ENCODE data around the gene PACS2.
A peak's percentile ranks its signal among the peaks of the same experiment; 100 is the strongest.

The PACS2 gene

DNA sequence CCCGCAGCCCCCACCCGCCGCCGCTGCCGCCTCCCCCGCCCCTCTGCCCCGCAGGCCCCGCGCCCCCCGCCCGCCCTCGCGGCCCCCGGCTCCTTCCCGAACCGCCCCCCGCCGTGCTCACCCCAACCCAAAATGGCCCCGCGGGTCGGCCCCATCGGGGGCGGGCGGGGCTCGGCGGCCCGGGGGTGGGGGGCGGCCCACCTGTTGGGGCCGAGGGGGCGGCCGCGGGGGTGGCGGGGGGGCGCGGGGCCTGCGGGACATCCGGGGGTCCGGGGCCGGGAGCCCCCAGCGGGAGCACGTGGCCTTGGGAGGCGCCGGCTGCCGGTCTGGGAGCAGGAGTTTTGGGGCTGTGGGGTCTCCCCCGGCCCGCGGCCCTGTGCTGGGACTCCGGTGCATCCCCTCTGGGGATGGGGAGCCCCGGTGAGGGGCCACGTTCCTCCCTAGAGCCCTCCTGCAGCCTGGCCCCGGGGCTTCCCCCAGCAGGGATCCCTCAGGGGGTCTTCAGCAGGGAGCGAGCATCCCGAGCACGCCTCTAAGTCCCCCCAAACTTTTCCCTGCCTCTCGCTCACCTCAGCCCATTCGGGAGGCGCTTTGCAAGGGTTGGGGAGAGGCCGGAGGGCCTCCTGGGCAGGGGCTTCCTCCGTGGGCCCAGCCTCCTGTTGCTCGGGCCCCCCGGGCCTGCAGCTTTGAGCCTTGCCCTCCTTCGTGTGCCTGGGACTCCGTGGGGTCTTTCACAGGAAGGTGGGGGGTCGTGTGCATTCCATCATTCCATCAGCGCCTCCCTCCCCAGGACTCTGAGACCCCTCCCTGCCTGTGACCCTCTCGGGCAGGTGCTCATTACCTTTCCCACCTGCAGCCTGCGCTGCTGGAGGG lies 105.8 kb downstream of the PACS2 start:
- Histone ChIP-seq H3K27ac (ENCODE audit: low read depth, low read length) (peak overlapping the region; percentile 76), H3K27me3 (ENCODE audit: control insufficient read depth in 1 of 2, insufficient read depth in 2 of 2, low read length in 2 of 2) (no peaks in the 10 kb centered on the region), H3K36me3 (ENCODE audit: insufficient read depth, low read length) (no peaks in the 10 kb centered on the region), H3K9me3 (ENCODE audit: low read length) (no peaks in the 10 kb centered on the region), H3K4me3 (ENCODE audit: low read depth in 1 of 2, low read length in 2 of 2) (peak overlapping the region; percentile 67 to 72), H3K9ac (ENCODE audit: low read length) (peak overlapping the region; percentile 71), H3K4me1 (ENCODE audit: insufficient read depth, low read length) (peaks cover 32% of the 10 kb centered on the region)

DNA sequence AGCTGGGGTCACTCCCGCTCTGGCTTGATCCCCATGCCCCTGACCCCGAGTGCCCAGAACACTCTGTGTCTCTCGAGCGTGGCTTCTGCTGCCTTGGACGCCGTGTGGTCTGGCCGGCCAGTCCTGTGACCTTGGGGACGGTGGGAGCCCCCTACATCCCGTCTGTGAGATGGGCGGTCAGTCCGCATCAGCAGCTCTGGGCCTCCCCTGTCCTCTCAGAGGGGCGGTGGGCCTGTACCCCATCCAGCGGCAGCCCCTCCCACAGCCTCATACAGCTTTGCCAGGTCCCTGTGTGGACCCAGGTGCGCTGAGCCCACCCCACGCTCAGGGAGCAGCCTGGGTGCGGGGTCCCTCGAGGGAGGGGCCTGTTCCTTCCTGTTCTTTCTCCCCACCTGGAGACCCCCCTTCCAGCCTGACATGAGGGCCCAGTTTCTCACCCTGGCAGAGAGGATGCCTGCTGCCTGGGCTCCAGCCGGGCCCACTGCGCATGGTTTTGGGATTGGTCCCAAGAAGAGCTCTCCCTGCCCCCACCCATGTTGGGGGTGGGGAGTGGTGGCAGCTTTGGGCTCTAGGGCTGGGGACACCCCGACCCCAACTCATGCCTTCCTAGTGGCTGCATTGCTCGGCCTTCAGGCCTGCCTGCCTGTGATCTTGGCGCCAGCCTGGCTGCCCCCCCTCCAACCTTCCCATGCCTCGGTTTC lies 106.6 kb downstream of the PACS2 start:
- peak overlapping the region; percentile 76 for H3K27ac ChIP-seq (ENCODE audit: low read depth, low read length)
- H3K27me3 ChIP-seq (ENCODE audit: control insufficient read depth in 1 of 2, insufficient read depth in 2 of 2, low read length in 2 of 2), result no peaks in the 10 kb centered on the region
- H3K36me3 ChIP-seq (ENCODE audit: insufficient read depth, low read length), result no peaks in the 10 kb centered on the region
- peaks cover 25% of the 10 kb centered on the region for H3K4me1 ChIP-seq (ENCODE audit: insufficient read depth, low read length)
- peak overlapping the region; percentile 71 for H3K9ac ChIP-seq (ENCODE audit: low read length)
- H3K4me3 ChIP-seq (ENCODE audit: low read depth in 1 of 2, low read length in 2 of 2), result peak overlapping the region; percentile 67 to 72
- no peaks in the 10 kb centered on the region for H3K9me3 ChIP-seq (ENCODE audit: low read length)

DNA sequence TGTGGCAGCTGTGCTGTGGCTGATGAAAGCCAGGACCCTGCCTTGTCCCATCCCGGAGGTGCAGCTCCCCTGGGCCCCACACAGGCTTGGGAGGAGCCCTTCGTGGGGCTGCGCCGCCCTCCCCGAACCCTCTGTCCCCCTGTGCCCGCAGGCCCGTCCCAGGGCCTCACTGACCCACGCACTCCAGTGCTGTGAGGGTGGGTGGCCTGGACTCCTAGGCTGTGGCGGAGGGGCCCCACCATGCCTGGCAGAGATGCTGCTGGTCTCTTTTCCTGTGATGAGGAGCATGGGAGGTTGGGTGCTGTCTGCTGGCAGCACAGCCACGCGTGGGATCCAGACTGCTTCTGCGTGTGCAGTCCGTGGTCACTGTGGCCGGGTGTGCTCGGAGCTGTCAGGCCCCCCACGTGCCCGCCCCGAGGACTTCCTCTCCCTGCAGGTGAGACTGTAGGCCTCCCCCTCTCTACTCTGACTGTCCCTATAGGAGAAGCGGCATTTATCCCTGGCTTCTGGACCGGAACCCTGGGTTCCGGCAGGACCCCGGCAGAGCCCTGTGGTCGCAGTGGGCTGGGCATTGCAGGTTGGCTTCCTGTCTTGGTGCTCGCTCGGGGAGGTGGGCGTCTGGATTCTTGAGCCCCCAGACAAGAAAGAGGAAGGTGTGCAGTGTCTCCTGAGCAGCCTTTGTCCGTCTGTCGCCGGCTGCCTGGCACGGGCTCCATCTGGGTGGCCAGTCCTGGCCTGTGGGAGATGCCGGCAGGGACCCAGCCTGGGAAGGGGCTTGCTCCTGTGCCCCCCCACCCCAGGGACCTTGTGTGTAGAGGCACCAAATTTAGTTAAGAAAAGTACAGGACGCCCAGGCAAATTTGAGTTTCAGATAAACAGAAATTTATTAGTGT lies 107.4 kb downstream of the PACS2 start:
- H3K36me3 ChIP-seq (ENCODE audit: insufficient read depth, low read length), result no peaks in the 10 kb centered on the region
- no peaks in the 10 kb centered on the region for H3K27me3 ChIP-seq (ENCODE audit: control insufficient read depth in 1 of 2, insufficient read depth in 2 of 2, low read length in 2 of 2)
- no peak overlapping the region for H3K4me3 ChIP-seq (ENCODE audit: low read depth in 1 of 2, low read length in 2 of 2)
- H3K9me3 ChIP-seq (ENCODE audit: low read length), result no peaks in the 10 kb centered on the region
- H3K27ac ChIP-seq (ENCODE audit: low read depth, low read length), result peak overlapping the region; percentile 76
- no peak overlapping the region for H3K9ac ChIP-seq (ENCODE audit: low read length)
- peaks cover 25% of the 10 kb centered on the region for H3K4me1 ChIP-seq (ENCODE audit: insufficient read depth, low read length)

DNA sequence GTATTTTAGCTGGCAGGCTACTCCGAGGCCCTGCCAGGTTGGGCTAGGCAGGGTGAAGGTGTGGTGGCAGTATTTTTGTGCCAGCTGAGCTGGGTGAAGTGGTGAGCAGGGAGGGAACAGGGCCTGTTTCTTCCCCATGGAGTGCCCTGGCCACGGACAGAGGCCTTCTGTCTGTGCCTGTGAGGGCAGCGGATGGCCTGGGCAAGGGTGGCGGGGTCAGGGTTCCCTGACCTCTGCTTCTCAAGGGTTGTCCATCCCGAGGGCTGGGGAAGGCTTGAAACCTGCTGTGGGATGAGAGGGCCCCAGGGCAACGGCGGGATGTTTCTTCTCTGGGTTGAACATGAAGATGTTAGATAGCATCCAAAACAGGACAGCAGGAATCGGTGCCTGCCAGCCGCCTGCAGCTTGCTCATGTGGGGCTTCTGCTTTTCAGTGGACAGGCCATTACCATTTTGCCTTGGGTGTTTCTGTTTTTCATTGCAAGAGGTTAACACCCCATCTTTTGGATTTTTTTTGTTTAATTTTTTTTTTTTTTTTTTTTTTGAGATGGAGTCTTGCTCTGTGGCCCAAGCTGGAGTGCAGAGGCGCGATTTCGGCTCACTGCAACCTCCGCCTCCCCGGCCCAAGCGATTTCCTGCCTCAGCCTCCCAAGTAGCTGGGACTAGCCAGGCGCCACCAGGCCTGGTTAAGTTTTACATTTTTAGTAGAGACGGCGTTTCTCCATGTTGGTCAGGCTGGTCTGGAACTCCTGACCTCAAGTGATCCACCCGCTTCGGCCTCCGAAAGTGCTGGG lies 108.3 kb downstream of the PACS2 start:
- Histone ChIP-seq H3K9ac (ENCODE audit: low read length) (no peak overlapping the region), H3K27ac (ENCODE audit: low read depth, low read length) (no peak overlapping the region), H3K4me1 (ENCODE audit: insufficient read depth, low read length) (peaks cover 25% of the 10 kb centered on the region), H3K27me3 (ENCODE audit: control insufficient read depth in 1 of 2, insufficient read depth in 2 of 2, low read length in 2 of 2) (no peaks in the 10 kb centered on the region), H3K36me3 (ENCODE audit: insufficient read depth, low read length) (no peaks in the 10 kb centered on the region), H3K4me3 (ENCODE audit: low read depth in 1 of 2, low read length in 2 of 2) (no peak overlapping the region), H3K9me3 (ENCODE audit: low read length) (no peaks in the 10 kb centered on the region)

DNA sequence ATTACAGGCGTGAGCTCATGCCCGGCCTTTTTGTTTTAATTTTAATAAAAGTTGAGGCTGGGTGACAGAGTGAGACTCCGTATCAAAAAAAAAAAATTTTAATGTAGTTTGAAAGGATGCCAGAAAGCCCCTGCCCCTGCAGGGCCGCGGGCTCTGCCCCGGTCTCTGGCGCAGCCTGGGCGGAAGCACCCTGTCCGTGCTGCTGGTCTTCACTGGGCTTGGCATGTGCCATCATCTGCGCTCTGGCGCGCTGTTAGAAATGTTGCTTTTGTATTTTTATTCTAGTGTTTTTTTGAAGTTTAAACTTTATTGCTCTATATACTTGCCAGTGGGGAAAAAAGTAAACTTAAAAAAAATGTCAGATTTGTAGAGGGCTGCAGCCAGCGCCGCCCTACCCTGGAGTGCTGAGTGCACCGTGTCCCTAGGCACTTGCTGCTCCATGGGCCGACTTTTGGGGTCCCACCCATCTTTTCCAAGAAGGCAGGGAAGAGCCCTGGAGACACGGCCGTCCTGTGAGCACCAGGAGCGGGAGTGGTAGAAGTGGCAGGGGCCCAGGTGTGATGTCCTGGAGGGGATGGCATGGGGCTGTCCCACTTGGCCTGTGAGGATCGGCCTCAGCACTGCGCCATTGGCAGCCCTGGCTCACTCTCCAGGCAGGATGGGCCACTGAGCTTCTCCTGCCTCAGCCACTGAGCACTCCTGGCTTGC lies 109.1 kb downstream of the PACS2 start:
- H3K4me3 ChIP-seq (ENCODE audit: low read depth in 1 of 2, low read length in 2 of 2), result no peak overlapping the region
- peaks cover 21% of the 10 kb centered on the region for H3K4me1 ChIP-seq (ENCODE audit: insufficient read depth, low read length)
- no peak overlapping the region for H3K27ac ChIP-seq (ENCODE audit: low read depth, low read length)
- H3K9me3 ChIP-seq (ENCODE audit: low read length), result no peaks in the 10 kb centered on the region
- H3K27me3 ChIP-seq (ENCODE audit: control insufficient read depth in 1 of 2, insufficient read depth in 2 of 2, low read length in 2 of 2), result no peaks in the 10 kb centered on the region
- no peak overlapping the region for H3K9ac ChIP-seq (ENCODE audit: low read length)
- H3K36me3 ChIP-seq (ENCODE audit: insufficient read depth, low read length), result no peaks in the 10 kb centered on the region

DNA sequence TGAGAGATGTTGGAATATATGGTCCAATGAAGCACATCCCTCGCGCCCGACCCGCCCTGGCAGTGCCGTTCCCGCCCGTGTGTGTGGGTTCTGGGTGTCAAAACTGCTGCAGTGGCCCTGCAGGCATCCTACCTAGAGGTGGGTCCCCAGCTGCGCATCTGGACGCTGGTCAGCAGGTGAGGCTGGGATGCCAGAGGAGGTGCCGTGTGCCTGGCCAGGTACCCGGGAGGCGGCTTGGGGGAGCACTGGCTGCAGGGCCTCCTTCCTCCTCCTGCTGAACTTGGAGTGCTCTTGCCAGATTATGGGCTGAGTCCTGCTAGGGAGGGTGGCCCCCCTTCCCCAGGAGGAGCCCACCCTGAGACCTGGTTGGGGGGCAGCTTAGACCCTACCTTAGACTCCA lies 110.3 kb downstream of the PACS2 start:
- Histone ChIP-seq H3K9ac (ENCODE audit: low read length) (no peak overlapping the region), H3K4me1 (ENCODE audit: insufficient read depth, low read length) (peaks cover 14% of the 10 kb centered on the region), H3K9me3 (ENCODE audit: low read length) (no peaks in the 10 kb centered on the region), H3K27me3 (ENCODE audit: control insufficient read depth in 1 of 2, insufficient read depth in 2 of 2, low read length in 2 of 2) (no peaks in the 10 kb centered on the region), H3K4me3 (ENCODE audit: low read depth in 1 of 2, low read length in 2 of 2) (no peak overlapping the region), H3K27ac (ENCODE audit: low read depth, low read length) (no peak overlapping the region), H3K36me3 (ENCODE audit: insufficient read depth, low read length) (no peaks in the 10 kb centered on the region)

DNA sequence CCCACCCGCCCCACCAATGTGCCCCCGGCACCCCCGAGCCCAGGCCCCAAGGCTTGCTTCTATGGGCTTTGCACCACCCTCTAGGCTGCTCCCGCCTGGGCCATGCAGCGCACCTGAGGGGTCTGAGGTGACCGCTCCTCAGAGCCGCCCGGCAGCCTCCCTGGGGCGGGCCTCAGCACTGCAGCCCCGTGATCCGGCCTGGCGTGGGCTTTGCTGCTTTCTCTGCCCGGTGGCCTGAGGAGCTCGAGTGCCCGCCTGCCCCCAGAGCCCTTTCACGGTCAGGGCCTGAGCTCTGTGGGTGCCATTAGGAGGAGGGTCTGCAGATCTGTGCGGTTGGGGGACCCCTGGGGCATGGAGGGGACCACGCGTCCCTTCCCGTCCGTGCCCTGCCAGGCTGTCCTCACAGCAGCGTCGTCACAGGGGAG lies 111.3 kb downstream of the PACS2 start:
- H3K9me3 ChIP-seq (ENCODE audit: low read length), result no peaks in the 10 kb centered on the region
- H3K27me3 ChIP-seq (ENCODE audit: control insufficient read depth in 1 of 2, insufficient read depth in 2 of 2, low read length in 2 of 2), result no peaks in the 10 kb centered on the region
- H3K27ac ChIP-seq (ENCODE audit: low read depth, low read length), result no peak overlapping the region
- no peak overlapping the region for H3K9ac ChIP-seq (ENCODE audit: low read length)
- H3K4me1 ChIP-seq (ENCODE audit: insufficient read depth, low read length), result peaks cover 11% of the 10 kb centered on the region
- H3K36me3 ChIP-seq (ENCODE audit: insufficient read depth, low read length), result no peaks in the 10 kb centered on the region
- H3K4me3 ChIP-seq (ENCODE audit: low read depth in 1 of 2, low read length in 2 of 2), result no peak overlapping the region

DNA sequence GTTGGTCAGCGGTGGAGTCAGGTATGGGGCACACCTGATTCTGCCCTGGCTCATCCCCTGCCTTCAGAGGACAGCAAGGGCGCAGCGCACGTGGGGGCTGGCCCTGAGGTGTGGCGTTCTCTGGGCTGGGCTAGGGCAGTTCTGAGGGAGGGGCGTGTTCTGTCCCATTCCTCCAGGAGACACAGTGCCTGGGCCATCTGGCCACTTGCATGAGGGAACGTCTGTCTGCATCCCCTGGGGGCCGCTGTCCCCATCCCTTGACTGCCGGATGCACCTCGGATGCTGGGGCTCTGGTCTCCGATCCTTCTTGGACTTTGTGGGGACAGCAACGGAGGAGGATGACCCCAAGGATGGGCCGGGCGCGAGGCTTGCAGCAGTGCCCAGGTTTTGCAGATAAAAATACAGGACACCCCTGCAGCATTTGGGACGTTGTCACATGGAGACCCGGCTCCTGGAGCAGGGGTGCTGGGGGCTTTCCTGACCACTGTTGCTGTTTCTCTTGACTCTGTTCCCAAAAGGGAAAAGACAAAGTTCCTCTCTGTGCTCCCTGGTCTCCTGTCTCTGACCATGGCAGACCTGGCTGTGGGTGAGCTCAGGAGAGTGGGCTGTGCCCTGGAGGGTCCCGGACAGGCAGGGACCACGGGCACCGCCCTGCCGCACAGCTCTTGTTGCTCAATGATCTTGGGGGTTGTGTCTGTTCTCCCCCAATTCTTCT lies 112.0 kb downstream of the PACS2 start:
- Histone ChIP-seq H3K4me3 (ENCODE audit: low read depth in 1 of 2, low read length in 2 of 2) (no peak overlapping the region), H3K27me3 (ENCODE audit: control insufficient read depth in 1 of 2, insufficient read depth in 2 of 2, low read length in 2 of 2) (no peaks in the 10 kb centered on the region), H3K9ac (ENCODE audit: low read length) (no peak overlapping the region), H3K36me3 (ENCODE audit: insufficient read depth, low read length) (no peaks in the 10 kb centered on the region), H3K27ac (ENCODE audit: low read depth, low read length) (no peak overlapping the region), H3K4me1 (ENCODE audit: insufficient read depth, low read length) (peaks cover 3% of the 10 kb centered on the region), H3K9me3 (ENCODE audit: low read length) (no peaks in the 10 kb centered on the region)

DNA sequence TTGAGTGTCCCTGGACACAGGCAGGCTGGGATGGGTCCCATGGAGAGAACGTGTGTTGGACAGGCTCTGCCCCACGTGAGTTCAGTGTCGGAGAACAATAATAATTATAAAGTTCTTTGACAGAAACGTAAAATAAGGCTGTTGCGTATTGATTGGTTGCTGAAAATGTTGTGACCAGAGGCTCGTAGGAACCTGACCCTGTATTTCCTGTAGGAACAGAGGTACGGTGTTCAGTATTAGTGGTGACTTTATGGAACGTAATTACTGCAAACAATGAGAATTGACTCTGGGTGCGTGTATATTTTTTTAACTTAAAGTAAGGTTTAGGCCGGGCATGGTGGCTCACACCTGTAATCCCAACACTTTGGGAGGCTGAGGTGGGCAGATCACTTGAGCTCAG lies 112.9 kb downstream of the PACS2 start:
- no peaks in the 10 kb centered on the region for H3K9me3 ChIP-seq (ENCODE audit: low read length)
- H3K36me3 ChIP-seq (ENCODE audit: insufficient read depth, low read length), result no peaks in the 10 kb centered on the region
- H3K27me3 ChIP-seq (ENCODE audit: control insufficient read depth in 1 of 2, insufficient read depth in 2 of 2, low read length in 2 of 2), result no peaks in the 10 kb centered on the region
- H3K27ac ChIP-seq (ENCODE audit: low read depth, low read length), result no peak overlapping the region
- H3K4me3 ChIP-seq (ENCODE audit: low read depth in 1 of 2, low read length in 2 of 2), result no peak overlapping the region
- no peaks in the 10 kb centered on the region for H3K4me1 ChIP-seq (ENCODE audit: insufficient read depth, low read length)
- no peak overlapping the region for H3K9ac ChIP-seq (ENCODE audit: low read length)

DNA sequence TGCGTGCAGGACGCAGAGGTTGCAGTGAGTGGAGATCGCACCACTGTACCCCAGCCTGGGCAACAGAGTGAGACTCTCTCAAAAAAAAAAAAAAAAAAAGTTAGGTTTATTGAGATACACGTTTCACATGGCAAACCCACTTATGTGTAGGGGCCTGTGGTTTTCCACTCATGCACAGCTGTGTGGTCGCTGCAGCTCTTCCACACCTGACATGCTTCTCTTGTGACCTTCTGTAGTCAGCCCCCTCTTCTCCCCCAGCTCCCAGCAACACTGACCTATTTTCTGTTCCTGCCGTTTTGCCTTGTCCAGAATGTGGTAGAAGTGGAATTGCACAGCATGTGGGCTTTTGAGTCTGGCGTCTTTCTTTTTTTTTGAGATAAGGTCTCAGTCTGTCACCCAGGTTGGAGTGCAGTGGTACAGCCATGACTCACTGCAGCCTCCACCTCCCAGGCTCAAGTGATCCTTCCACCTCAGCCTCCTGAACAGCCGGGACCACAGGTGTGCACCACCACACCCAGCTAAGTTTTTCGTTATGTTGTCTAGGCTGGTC lies 113.5 kb downstream of the PACS2 start:
- H3K4me3 ChIP-seq (ENCODE audit: low read depth in 1 of 2, low read length in 2 of 2), result no peak overlapping the region
- no peaks in the 10 kb centered on the region for H3K9me3 ChIP-seq (ENCODE audit: low read length)
- no peaks in the 10 kb centered on the region for H3K36me3 ChIP-seq (ENCODE audit: insufficient read depth, low read length)
- no peak overlapping the region for H3K9ac ChIP-seq (ENCODE audit: low read length)
- no peaks in the 10 kb centered on the region for H3K4me1 ChIP-seq (ENCODE audit: insufficient read depth, low read length)
- no peak overlapping the region for H3K27ac ChIP-seq (ENCODE audit: low read depth, low read length)
- no peaks in the 10 kb centered on the region for H3K27me3 ChIP-seq (ENCODE audit: control insufficient read depth in 1 of 2, insufficient read depth in 2 of 2, low read length in 2 of 2)
